Hair follicle dermal papilla cell (primary cell): ENCODE results near the gene ATF6B. TPM values are rescaled to one million over a fixed set of nuclear protein-coding genes. Genes with fewer than 3 reads are reported as not detected.

Source experiments
- small RNA-seq: library from RNA; depleted of rRNA; stranded (forward); fragments of <200 nt; gene quantifications from one replicate; pipeline ENCODE3, GENCODE V24; 2012
- total RNA-seq: library from RNA; depleted of rRNA; stranded (reverse); fragments of >200 nt; gene quantifications from 2 replicates; pipeline ENCODE4 v1.2.3, GENCODE V29; 2012

Gene ATF6B
- total RNA-seq: 19.3 and 30.8 TPM in 2 replicates

DNA sequence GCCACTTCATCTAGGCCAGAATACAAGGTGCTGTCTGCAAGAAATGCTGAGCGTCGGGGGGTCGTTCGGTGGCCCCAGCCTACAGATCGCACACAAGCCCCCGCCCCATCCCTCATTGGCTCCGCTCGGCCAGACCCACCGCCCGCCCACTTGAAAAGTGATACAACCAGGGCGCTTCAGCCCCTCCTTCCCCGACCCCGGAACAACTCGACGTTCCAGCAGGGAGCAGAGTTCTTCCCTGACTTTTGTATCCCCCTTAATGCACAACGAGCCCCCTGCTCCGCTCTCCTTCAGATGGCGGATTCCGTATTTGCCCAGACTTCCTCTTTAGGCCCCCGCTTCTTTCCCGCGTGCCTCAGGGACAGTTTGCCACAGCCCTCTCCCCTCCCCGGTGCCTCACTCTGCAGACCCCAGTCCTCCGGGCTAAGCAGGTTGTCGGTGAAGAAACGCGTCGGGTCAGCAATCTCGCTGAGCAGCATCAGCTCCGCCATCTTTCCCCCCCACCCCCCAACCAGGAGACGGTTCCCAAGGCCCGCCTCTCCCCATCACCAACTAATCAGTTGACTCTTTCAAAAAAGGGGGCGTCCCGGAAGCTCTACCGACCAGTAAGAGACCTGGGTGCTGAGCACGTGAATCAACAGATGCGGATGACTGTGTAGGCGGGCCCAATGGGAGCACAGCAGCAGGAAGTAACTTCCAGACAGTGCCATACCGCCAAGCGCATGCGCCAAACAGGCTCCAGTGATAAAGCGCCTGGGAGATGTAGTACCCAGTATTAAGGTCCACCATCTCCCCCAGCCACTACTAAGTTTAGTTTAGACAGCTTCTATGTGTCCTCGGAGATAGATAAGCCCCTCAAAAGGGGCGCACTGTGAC, at the start of gene ATF6B:
ATF6B (minus strand) TSS at position 530 of the 876 bp plus-strand sequence; CDS start at position 491, 39 bp downstream.

GRCh38 chr6:32175711-32176475, 47.8 kb upstream of the ATF6B start, which contains the start of gene AGPAT1:
Gene AGPAT1, minus strand, starts transcription at chr6:32176084. Its CDS starts 4,588 bp downstream, at chr6:32171496.

GRCh38 chr6:32164295-32164694, 36.2 kb upstream of the ATF6B start, which contains the start of gene EGFL8:
Gene EGFL8, plus strand, starts transcription at chr6:32164595. Its CDS starts 1,571 bp downstream, at chr6:32166166.

DNA sequence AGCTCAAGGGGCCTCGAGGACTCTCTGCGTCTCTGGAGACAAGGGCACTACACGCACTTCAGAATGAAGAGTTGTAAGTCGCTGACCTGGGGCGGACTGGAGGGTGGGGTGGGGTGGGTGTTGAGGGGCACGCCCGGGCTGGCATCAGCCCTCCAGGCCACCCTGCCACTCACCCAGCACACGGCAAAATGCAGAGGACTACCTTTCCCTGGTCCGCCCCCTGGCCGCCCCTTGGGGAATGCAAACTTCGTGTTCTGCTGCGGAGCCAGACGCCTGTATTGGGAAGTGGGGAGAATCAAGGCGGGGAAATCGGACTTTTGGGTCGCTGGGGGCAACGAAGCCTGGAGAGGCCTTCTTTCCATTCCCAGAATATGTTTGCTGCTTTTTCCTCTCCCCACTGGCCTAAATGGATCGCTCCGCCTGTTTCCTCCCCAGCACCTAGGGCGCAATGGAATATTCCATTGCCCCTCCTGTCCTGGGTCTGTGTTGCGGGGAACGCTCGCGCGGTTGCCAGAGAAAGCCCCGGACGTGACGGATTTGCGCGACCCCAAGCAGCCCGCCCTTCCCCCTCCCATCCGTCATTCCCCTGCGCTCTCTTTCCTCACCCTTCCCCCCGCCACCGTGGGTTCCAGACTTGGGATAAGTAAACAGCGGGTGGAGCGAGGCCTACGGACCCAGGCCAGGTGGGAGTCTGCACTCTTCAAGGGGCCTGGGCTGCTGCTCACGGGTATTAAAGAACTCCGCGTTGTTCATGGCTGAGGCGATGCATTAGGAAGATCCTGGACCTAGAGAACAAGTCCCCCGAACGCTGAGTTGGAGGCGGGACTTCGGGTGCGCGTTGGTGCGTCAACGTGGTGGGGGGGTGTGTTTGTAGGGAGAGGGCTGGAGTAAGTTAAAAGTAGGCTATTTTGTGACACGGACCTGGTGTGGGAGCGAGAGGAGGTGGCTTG, 25.8 kb upstream of the ATF6B start, which contains the start of gene PPT2:
PPT2 (plus strand) TSS at position 578 of the 950 bp plus-strand sequence. CDS start 454 bp downstream, outside the sequence.

GRCh38 chr6:32151863-32152768, 24.1 kb upstream of the ATF6B start, which contains the start of gene PRRT1:
Gene PRRT1, minus strand, starts transcription at chr6:32151939. Its CDS starts 112 bp downstream, at chr6:32151827.

DNA sequence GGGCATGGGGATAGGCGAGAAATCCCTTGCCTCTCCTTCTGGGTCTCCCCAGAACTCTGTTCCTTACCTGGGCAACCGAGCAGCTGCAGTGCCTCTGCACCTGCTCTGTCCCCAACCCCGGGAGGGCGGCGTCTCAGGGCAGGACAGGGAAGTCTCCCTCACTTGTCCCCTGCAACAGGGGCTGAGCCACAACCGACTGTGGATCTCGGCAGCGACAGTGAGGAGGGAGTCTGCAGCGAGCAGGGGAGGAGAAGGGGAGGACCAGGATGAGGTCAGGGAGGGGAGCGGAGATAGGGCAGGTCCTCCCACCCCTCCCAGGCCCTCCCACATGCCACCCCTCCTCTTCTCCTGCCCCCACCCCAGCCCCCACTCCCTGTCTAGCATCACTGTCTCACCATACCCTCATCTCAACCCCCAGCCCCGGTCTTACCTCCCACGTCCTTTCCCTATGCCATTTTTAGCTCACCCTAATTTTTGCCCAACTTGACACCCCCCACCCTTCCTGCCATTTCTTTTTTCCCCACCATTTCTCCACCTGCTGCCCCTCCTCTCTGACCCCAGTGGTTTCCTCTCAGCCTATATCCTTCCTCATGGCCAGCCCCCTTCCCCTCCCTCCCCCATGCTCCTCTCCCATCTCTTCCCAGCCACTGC, 18.8 kb downstream of the ATF6B start, which contains the start of gene TNXB:
TNXB (minus strand) TSS at position 225 of the 651 bp plus-strand sequence. CDS start 11,140 bp downstream, outside the sequence.

Small RNAs within 50 kb of the gene (small RNA-seq; reads per million reads assigned to genes)
- gene RNA5SP206: not detected

Other genes starting within 250 kb of the ATF6B start
- not detected in 2 replicates for gene SLC44A4, start 249.2 kb downstream of the ATF6B start, total RNA-seq
- 55.6 and 57.8 TPM in 2 replicates for gene EHMT2, start 230.5 kb downstream of the ATF6B start, total RNA-seq
- gene ZBTB12, start 226.2 kb downstream of the ATF6B start, total RNA-seq: 2.3 and 4.4 TPM in 2 replicates
- gene C2, start 200.5 kb downstream of the ATF6B start, total RNA-seq: 2.1 and 3.3 TPM in 2 replicates
- 13.5 and 31.3 TPM in 2 replicates for gene CFB, start 182.2 kb downstream of the ATF6B start, total RNA-seq
- gene NELFE, start 169.3 kb downstream of the ATF6B start, total RNA-seq: 81.9 and 97.9 TPM in 2 replicates
- 47.5 and 61.8 TPM in 2 replicates for gene SKIC2, start 169.1 kb downstream of the ATF6B start, total RNA-seq
- gene DXO, start 156.1 kb downstream of the ATF6B start, total RNA-seq: 21.1 and 21.3 TPM in 2 replicates
- 4.9 and 6.8 TPM in 2 replicates for gene C4A, start 146.2 kb downstream of the ATF6B start, total RNA-seq
- 2.1 and 2.8 TPM in 2 replicates for gene C4B, start 113.5 kb downstream of the ATF6B start, total RNA-seq
- 0.12 TPM in 1 of 2 replicates, not detected in the other for gene CYP21A2, start 89.8 kb downstream of the ATF6B start, total RNA-seq
- gene TNXB, start 18.9 kb downstream of the ATF6B start, total RNA-seq: 4.1 and 7.4 TPM in 2 replicates
- gene FKBPL, start 2.0 kb upstream of the ATF6B start, total RNA-seq: 5.5 TPM in 2 replicates
- gene PRRT1, start 23.7 kb upstream of the ATF6B start, total RNA-seq: 0.16 TPM in 1 of 2 replicates, not detected in the other
- 9.9 and 11.5 TPM in 2 replicates for gene PPT2, start 25.9 kb upstream of the ATF6B start, total RNA-seq
- 0.97 and 1.9 TPM in 2 replicates for gene EGFL8, start 36.3 kb upstream of the ATF6B start, total RNA-seq
- gene AGPAT1, start 47.8 kb upstream of the ATF6B start, total RNA-seq: 28.1 and 37.0 TPM in 2 replicates
- gene RNF5, start 50.2 kb upstream of the ATF6B start, total RNA-seq: 24.7 and 44.4 TPM in 2 replicates
- gene AGER, start 56.0 kb upstream of the ATF6B start, total RNA-seq: 0.16 TPM in 1 of 2 replicates, not detected in the other
- gene PBX2, start 62.0 kb upstream of the ATF6B start, total RNA-seq: 28.9 and 34.7 TPM in 2 replicates
- gene GPSM3, start 64.4 kb upstream of the ATF6B start, total RNA-seq: 3.1 and 4.7 TPM in 2 replicates
- 0.12 and 0.49 TPM in 2 replicates for gene NOTCH4, start 95.8 kb upstream of the ATF6B start, total RNA-seq
- not detected in 2 replicates for gene TSBP1, start 243.7 kb upstream of the ATF6B start, total RNA-seq